ENCODE results near the gene SIK3.

Gene SIK3

DNA sequence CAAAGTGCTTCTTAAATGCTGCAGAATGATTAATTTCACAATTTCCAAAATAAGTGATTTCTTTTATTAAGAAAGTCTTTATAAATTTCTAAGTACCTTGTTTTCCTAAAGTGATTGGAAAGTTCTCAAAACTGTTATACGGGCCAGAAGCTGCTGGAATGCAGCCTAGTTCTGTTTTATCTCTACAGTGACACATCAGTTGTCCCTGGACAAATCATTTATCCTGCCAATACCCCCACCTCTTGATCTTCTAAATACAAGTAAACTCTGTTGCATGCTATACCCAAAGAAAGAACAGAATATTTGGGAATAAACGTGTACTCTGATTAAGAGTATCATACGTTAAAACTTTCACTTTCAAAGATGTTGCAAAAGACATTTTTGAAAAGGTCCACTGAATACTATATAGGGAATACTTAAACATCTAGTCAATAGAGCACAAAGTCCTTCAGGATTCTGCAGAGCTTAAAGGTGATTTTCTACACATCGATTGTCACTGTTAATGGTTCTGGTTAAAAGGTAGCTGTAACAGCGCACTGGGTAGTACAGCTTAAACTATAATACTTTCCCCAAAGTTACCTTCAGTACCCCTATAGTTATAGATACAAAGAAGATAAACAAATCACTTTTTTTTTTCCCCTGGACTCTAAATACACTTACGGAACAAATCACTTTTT, 168.7 kb downstream of the SIK3 start:
- DNase-seq (ENCODE audit: low spot score) = no peak

DNA sequence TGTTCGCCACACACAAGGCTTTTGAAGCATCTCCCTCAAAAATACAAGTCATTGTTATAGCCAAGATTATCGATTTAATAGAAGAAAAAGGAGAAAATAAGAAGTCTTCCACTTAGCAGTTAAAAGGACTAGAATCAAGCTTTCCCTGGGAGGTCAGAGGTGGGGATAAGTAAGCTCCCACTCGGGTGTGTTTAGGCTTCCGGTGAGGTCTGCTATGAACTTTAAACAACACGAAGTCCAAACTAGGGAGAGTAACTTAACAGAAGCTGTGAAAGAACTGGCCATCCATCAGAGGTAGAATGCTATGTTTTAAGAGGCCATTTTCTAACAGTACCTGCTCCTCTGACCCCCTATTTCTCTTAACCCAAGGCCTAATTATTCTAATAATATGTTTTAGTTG, 169.4 kb downstream of the SIK3 start:
- DNase-seq (ENCODE audit: low spot score) = no peak

- DNase-seq (ENCODE audit: low spot score) = no peak
These were observed 170.0 kb downstream of the SIK3 start for GRCh38 chr11:116928102-116928777.

- no peak for DNase-seq (ENCODE audit: low spot score)
These were observed 170.9 kb downstream of the SIK3 start for GRCh38 chr11:116927163-116927974.

- no peak for DNase-seq (ENCODE audit: low spot score)
These were observed 173.2 kb downstream of the SIK3 start for GRCh38 chr11:116925050-116925449.

- no peak for DNase-seq (ENCODE audit: low spot score)
These were observed 179.1 kb downstream of the SIK3 start for GRCh38 chr11:116918925-116919655.

DNA sequence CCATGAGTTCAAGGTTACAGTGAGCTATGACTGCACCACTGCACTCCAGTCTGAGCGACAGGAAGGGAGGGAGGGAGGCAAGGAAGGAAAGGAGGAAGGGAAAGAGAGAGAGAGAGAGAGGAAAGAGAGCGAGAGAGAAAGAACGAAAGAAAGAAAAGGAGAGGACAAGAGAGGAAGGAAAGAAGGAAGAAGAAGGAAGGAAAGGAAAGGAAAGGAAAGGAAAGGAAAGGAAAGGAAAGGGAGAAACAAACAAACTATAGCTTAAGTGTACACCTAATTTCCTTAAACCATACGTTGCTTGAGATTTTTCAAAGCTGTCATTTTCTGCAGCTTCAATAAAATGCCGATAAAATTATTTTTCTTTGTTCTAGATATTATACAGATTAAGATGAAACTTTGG, 180.6 kb downstream of the SIK3 start:
- DNase-seq (ENCODE audit: low spot score) = no peak

- DNase-seq (ENCODE audit: low spot score) = no peak
These were observed 181.3 kb downstream of the SIK3 start for GRCh38 chr11:116916886-116917285.

- no peak for DNase-seq (ENCODE audit: low spot score)
These were observed 182.2 kb downstream of the SIK3 start for GRCh38 chr11:116916052-116916451.

- no peak for DNase-seq (ENCODE audit: low spot score)
These were observed 185.2 kb downstream of the SIK3 start for GRCh38 chr11:116913000-116913399.

- DNase-seq (ENCODE audit: low spot score) = no peak
These were observed 186.1 kb downstream of the SIK3 start for GRCh38 chr11:116911976-116912734.

- DNase-seq (ENCODE audit: low spot score) = no peak
These were observed 187.4 kb downstream of the SIK3 start for GRCh38 chr11:116910847-116911246.

DNA sequence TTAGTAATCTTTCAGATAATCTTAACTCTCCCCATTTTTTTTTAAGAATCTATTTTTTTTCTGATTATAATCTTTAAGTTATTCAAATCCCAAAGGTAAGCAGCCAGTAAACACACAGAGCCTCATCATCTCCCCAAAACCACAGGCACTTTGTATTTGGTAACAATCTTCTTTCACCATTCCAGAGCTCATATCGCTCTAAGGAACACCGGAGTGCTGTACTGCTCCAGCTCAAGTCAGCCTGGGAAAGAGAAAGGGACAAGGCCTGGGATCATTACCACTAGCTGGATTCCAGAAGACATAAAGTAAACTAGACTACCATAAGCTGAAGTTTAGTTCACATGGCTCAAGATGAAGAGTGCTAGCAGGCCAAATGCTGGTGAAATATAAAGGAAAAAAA, 187.8 kb downstream of the SIK3 start:
- DNase-seq (ENCODE audit: low spot score) = no peak

DNA sequence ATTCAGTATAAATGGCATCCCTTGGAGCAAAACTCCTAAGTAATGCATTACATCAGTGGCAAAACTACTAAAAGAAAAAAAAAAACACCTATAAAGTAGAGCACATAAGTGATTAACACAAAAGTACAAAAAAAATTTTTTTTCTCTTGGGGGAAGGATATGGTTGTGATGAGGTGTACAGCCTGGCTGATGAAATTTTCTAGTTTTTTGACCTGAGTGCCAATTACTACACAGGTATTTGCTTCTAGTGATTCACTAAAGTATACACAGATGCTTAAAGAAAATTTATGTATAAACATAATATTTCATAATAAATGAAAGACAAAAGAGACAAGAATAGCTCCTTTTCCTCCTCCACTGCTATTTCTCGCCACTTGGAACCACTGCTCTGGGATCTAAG, 189.0 kb downstream of the SIK3 start:
- no peak for DNase-seq (ENCODE audit: low spot score)

DNA sequence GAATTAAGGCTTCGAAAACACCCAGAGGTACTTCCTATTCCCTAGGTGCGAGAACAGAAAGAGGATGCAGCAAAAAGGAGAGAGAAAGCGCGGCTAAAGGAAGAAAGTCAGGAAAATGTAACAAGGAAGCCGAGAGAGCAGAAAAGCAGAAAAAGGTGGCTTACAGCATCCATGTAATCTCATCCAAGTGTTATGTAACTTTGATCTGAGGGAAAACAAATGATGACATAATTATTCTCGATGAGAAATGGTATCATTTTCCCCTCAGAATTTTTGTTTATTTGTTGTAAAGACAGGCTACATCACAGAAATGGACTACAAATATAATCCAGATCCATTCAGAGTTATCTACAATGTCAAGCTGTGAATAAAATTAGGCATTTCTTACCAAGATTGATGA, 191.7 kb downstream of the SIK3 start:
- DNase-seq (ENCODE audit: low spot score) = no peak

- no peak for DNase-seq (ENCODE audit: low spot score)
These were observed 195.1 kb downstream of the SIK3 start for GRCh38 chr11:116903090-116903489.

DNA sequence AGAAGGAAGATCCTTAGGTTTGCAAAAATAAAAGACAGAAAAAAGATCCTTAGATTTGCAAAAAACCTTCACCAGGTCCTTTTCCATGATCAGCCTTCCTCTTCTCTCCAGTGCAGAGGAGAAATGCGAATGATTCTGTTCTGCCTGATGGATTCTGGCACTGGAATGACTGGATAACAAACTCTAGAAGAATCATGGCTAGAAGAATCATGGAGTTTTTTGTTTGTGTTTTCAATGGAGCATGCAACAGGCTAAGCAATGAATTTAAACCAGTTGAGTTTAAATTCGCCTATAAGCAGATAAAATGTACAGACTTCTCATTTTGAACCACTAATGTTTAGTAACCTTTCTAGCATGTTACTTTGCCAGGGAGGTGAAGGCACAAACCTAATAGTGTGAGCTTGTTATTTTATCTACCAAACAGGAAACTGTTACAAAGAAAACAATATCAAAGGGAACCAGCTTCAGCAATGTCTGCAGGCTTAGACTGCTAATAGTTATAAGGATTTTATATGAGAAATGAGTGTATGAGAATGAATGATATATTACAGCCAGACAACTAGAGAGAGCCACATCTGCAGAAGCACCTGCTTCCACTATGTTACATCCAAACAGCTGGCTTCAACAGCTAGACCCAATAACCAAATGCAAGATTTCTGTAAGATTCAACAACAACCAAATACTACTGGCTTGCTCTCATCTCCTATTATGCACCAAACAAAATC, 196.1 kb downstream of the SIK3 start:
- DNase-seq (ENCODE audit: low spot score) = no peak

DNA sequence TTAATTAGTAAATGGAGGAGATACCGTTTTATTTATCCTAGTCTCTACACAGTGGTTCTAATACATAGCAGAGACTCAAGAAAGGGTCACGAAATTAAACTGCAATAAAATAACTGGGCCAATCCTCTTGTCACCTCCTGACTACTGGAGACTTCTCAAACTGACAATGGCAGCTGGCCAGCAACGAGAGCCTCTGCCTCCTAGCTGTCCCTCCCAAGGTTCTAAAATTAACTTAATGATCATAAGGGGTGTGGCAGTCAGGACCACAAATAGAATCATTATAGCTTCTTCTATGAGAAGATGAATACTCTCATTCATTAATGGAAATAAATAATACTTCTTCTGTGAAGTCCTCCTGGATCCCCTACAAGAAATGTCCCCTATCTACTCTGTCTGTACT, 197.0 kb downstream of the SIK3 start:
- DNase-seq (ENCODE audit: low spot score) = peak; percentile 60

GRCh38 chr11:116896211-116896610, 202.0 kb downstream of the SIK3 start:
- peak; percentile 86 for DNase-seq (ENCODE audit: low spot score)

DNA sequence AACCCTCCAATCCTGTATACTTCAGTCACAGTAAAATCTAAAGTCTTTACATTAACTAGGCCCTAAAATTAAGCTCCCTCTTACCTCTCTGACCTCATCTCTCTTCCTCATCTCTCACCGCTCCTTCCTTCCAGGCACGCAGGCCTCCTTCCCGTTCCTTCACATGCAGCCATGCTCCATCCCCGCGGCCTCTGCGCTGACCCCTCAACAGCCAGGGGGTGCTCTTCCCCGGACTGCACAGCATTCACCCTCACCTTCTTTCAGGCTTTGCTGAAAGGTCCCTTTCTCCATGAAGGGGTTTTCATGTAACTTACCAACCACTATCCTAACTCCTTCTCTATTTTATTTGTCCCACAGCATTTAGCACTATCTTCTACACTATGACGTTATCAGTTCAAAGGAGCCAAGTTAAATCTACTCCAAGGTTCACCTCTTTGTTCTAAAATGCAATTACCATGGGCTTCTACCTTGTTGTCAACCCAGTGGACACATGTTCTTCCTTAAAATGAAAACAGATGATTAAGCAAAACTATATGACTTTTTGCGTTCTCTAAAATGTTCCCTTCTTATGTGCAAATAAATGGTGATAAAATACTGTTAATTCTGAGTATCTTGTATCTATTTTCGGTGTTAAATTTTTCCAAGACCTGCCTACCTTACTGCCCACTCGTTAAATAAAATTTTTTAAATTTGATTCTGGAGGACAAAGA, 203.0 kb downstream of the SIK3 start:
- DNase-seq (ENCODE audit: low spot score) = no peak
